ENCODE data around the gene CBLN3.
"Not testable (repeated sequence)": the region's sequence is repeated elsewhere in the genome, so short reads cannot be mapped to it uniquely, and the experiment has no call there.

The CBLN3 gene

GRCh38 chr14:24401810-24402702 is 27.4 kb downstream of the CBLN3 start:
- DNase-seq: peak in 1 of 14 donors; percentile 21

GRCh38 chr14:24399999-24400718 is 29.3 kb downstream of the CBLN3 start:
- DNase-seq: peak in 1 of 14 donors; percentile 56

- peak in 1 of 14 donors; percentile 55 for DNase-seq
These were observed 30.0 kb downstream of the CBLN3 start for GRCh38 chr14:24399447-24399822.

GRCh38 chr14:24398653-24399446 is 30.6 kb downstream of the CBLN3 start, which contains the start of gene NYNRIN:
Gene NYNRIN (plus strand): TSS chr14:24399003. CDS start chr14:24399247, 244 bp downstream.
- peak in 2 of 14 donors; percentile 25 to 29 for DNase-seq

- no peak for DNase-seq
These were observed 31.2 kb downstream of the CBLN3 start for GRCh38 chr14:24398293-24398652.

- DNase-seq: no peak
These were observed 31.7 kb downstream of the CBLN3 start for GRCh38 chr14:24397639-24398292.

- no peak for DNase-seq
These were observed 33.6 kb downstream of the CBLN3 start for GRCh38 chr14:24395609-24396582.

GRCh38 chr14:24394275-24394674 is 35.2 kb downstream of the CBLN3 start:
- DNase-seq: no peak

- DNase-seq: no peak
These were observed 37.0 kb downstream of the CBLN3 start for GRCh38 chr14:24392325-24393091.

- DNase-seq: no peak
These were observed 38.6 kb downstream of the CBLN3 start for GRCh38 chr14:24390701-24391468.

DNA sequence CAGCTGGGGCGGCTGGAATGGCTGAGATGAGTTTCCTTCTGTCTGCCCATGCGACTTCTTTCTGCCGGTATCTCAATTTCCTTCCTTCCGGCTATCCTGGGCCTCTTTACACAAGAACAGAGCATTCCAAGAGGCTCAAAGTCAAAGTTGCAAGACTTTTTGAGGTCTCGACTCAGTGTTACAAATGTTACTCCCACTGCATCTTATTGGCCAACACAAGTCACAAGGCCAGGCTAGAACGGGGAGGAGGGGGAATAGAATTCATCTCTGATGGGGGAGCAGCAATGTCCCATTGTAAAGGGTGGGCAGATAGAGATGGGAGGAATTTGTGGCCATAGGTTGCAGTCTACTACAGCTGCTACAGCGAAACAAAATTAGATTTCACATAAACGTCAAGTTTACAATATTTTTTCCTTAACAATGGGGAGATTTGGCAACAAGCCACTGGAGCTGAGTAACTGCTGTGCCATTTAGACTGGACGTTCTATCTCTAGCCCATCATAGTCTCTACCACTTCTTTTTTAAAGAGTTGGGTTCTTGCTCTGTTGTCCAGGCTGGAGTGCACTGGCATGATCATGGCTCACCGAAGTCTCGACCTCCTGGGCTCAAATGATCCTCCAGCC is 40.1 kb downstream of the CBLN3 start:
- no peak for DNase-seq

GRCh38 chr14:24388474-24389179 is 40.8 kb downstream of the CBLN3 start:
- no peak for DNase-seq

- not testable (repeated sequence) for DNase-seq
These were observed 41.9 kb downstream of the CBLN3 start for GRCh38 chr14:24387579-24387978.

DNA sequence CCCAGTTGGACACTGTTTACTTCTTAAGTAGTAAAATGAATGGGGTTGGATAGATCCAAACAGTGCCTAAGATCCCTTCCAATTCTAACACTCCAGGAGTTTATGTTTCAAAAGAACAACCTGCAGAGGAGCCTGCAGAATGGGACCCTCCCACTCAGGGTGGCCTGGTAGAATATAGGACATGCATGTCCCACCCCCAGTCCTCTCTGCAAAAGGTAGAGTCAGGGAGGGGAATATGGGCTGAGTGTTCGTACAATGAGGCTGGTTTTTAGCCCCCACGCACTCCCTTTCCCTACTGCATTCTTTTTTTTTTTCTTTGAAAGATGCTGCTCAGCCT is 42.5 kb downstream of the CBLN3 start:
- no peak for DNase-seq

DNA sequence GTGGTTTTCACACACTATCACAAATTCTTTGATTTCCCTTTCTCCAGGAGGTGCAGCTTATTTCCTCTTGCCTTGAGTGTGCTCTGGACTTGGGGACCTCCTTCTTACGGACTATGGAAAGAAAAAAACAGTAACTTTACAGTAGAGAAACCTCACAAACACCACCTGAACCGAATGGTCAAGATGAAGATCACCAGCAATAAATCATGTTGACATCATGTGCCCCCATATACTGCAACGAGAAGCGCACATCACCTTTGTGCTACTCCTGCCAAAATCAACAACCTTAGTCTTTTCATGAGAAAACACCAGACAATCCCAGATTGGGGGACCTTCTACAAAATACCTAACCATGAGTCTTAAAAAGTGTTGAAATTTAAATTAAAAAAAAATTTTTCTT is 43.9 kb downstream of the CBLN3 start:
- no peak for DNase-seq

DNA sequence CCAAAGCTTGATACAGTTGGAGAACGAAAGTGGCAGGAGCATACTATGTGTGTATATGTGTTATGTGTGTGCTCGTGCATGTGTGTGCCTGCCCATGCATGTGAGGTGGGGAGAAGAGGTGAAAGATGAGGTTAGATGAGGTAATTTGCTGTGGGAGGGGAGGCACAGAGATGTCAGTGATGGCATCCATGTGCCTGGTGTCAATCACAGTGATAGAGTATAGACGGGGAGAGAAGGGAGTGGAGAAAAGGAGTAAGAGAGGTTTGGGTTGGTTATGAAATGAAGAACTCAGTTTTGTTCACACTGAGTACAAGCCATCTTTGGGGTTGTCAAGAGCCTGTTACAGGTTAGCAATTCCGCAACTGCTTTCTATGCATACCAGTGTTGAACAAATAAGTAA is 45.3 kb downstream of the CBLN3 start:
- no peak for DNase-seq

DNA sequence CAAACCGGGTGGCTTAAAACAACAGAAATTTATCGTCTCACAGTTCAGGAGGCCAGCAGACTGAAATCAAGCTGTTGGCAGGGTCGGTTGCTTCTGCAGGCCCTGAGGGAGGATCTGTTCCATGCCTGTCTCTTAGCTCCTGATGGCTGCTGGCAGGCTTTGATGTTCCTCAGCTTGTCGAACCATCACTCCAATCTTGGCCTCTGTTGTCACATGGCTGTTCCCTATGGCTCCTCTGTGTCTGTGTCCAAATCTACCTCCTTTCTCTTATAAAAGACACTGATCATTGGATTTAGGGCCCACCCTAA is 47.5 kb downstream of the CBLN3 start:
- no peak for DNase-seq

GRCh38 chr14:24381363-24382063 is 48.0 kb downstream of the CBLN3 start:
- peak in 1 of 14 donors; percentile 93 for DNase-seq
